ENCODE data around the gene EXPH5. TPM values are rescaled to one million over a fixed set of nuclear protein-coding genes. Genes with fewer than 3 reads are reported as not detected.
A peak's percentile ranks its signal among the peaks of the same experiment; 100 is the strongest.
"Not testable (repeated sequence)": the region's sequence is repeated elsewhere in the genome, so short reads cannot be mapped to it uniquely, and the experiment has no call there.

EXPH5 gene
- total RNA-seq, 1 donor, result 0.72 TPM

- H3K4me3 ChIP-seq (ENCODE audit: low read depth, low read length), result peak overlapping the region; percentile 71
- DNase-seq (ENCODE audit: low read depth), result no peak
- no peak for TF ChIP-seq CTCF (IDR thresholded peaks at IDR 0.05; ENCODE audit: insufficient read depth, low read length)
Observed at GRCh38 chr11:108592591-108593213, 866 bp downstream of the EXPH5 start.

- DNase-seq (ENCODE audit: low read depth), result no peak
- H3K4me3 ChIP-seq (ENCODE audit: low read depth, low read length), result no peak overlapping the region
- no peak for TF ChIP-seq CTCF (IDR thresholded peaks at IDR 0.05; ENCODE audit: insufficient read depth, low read length)
Observed at GRCh38 chr11:108591893-108592292, 1.7 kb downstream of the EXPH5 start.

GRCh38 chr11:108589136-108589535 is 4.4 kb downstream of the EXPH5 start:
- no peak for TF ChIP-seq CTCF (IDR thresholded peaks at IDR 0.05; ENCODE audit: insufficient read depth, low read length)
- H3K4me3 ChIP-seq (ENCODE audit: low read depth, low read length), result no peak overlapping the region
- DNase-seq (ENCODE audit: low read depth), result no peak

GRCh38 chr11:108588287-108588686 is 5.3 kb downstream of the EXPH5 start:
- H3K4me3 ChIP-seq (ENCODE audit: low read depth, low read length), result no peak overlapping the region
- TF ChIP-seq CTCF (IDR thresholded peaks at IDR 0.05; ENCODE audit: insufficient read depth, low read length), result no peak
- no peak for DNase-seq (ENCODE audit: low read depth)

- TF ChIP-seq CTCF (IDR thresholded peaks at IDR 0.05; ENCODE audit: insufficient read depth, low read length), result no peak
- no peak overlapping the region for H3K4me3 ChIP-seq (ENCODE audit: low read depth, low read length)
- DNase-seq (ENCODE audit: low read depth), result no peak
Observed at GRCh38 chr11:108587109-108587508, 6.5 kb downstream of the EXPH5 start.

GRCh38 chr11:108586600-108586999 is 7.0 kb downstream of the EXPH5 start:
- no peak overlapping the region for H3K4me3 ChIP-seq (ENCODE audit: low read depth, low read length)
- no peak for DNase-seq (ENCODE audit: low read depth)
- TF ChIP-seq CTCF (IDR thresholded peaks at IDR 0.05; ENCODE audit: insufficient read depth, low read length), result no peak

GRCh38 chr11:108586185-108586584 is 7.4 kb downstream of the EXPH5 start:
- not testable (repeated sequence) for DNase-seq (ENCODE audit: low read depth); H3K4me3 ChIP-seq (ENCODE audit: low read depth, low read length)
